Stimulated activated naive CD8-positive, alpha-beta T cell treated with anti-CD3 and anti-CD28 coated beads, Interleukin-15, amount 100 ng/mL, for 72 hours (primary cell): Measurements from ENCODE around the gene NDUFA11.

Experiments used
- ATAC-seq: fragments of 150-1000 bp; cut with Tn5 transposase; 2 replicates; pipeline ENCODE4 v1.10.0; 2021; ENCODE audit warnings: mild to moderate bottlenecking, moderate library complexity
- DNase-seq, 2 donors: peaks; one replicate each; pipeline ENCODE4 v3.0.0; 2021 to 2022
- H3K27ac Mint-ChIP-seq, 2 donors: one replicate each; pipeline ENCODE4 v1.8.0; 2022; ENCODE audit warnings: mild to moderate bottlenecking in 2 of 2, mixed read lengths in 2 of 2, moderate library complexity in 2 of 2
- H3K27me3 Mint-ChIP-seq: one replicate; pipeline ENCODE4 v1.8.0; 2022; ENCODE audit warnings: mixed read lengths
- H3K4me1 Mint-ChIP-seq: one replicate; pipeline ENCODE4 v1.8.0; 2022; ENCODE audit warnings: mild to moderate bottlenecking, mixed read lengths
- H3K4me3 Mint-ChIP-seq, 2 donors: one replicate each; pipeline ENCODE4 v1.8.0; 2022; ENCODE audit warnings: mild to moderate bottlenecking in 2 of 2, mixed read lengths in 2 of 2, moderate library complexity in 1 of 2
- H3K9me3 Mint-ChIP-seq, 2 donors: one replicate each; pipeline ENCODE4 v1.8.0; 2022; ENCODE audit warnings: mixed read lengths in 2 of 2

Gene NDUFA11

DNA sequence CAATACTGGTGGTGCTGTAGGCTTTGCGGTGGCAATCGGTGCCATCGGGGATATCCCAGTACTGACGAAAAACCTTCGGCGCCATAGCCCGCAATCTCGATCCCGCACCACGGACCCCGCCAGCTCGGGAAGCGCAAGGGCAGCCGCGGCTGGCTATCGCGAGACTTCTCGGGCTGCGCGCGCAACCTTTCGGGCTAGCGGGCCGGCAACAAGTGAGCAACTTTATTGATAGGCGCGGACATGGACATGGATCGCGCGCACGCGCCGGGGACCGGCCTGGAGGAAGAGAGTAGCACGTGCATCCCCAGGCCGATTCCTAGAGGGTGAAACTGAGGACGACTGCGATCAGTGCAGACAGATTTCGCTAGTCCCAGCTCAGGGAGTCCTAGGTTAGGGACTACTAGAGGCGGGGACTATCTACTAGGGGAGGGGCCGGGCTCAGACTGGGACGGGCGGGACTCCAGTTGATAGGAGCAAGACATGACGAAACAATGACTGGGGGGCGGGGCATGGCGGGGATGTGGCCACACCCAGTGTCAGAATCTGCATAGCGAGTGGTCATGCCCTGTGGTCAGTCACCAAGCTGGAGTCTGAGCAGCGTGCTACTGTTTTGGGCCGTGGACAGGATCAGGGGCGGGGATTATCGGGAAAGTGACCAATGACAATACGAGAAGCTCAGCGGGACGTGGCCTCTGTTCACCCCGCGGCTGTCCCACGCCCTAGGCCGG, at the start of gene NDUFA11:
NDUFA11 (minus strand) TSS at position 167 of the 728 bp plus-strand sequence; CDS start at position 85, 82 bp downstream.
- Mint-ChIP-seq H3K27ac (peak within 1 kb of the TSS; percentile 99 to 100), H3K9me3 (no peaks in the 10 kb centered on the region), H3K4me1 (peaks cover 66% of the 10 kb centered on the region), H3K4me3 (peak within 1 kb of the TSS; percentile 98 to 99), H3K27me3 (no peaks in the 10 kb centered on the region)
- DNase-seq = peak; percentile 97 to 98
- ATAC-seq = peak; percentile 65

DNA sequence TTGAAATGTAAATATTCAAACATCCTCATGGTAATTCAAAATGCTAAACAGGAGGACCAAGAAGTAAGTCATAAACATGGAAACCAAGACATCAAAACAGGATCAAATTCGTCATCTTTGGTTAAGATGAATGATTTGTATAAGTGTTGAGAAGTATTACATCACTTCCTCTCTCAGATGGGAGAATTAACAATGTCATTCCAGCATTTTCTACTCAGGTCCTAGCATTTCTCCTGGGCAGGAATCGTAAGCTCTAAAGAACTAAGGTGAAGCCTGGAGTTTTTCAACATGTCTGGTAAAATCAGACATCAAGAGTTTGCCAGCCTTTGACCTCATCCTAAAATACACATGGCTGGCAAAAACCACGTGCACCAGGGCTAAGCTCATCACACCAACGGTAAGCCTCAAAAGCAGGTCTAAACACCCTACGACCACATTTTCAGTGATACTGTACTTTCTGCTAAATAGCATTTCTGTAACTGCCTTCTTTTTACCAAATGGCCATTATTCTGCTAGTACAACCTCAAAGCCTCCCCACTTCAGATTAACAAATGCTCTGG, 49.5 kb upstream of the NDUFA11 start:
- peak; percentile 47 for ATAC-seq
- Mint-ChIP-seq H3K27me3 (no peaks in the 10 kb centered on the region), H3K4me3 (peak overlapping the region; percentile 75 to 78), H3K27ac (peak overlapping the region; percentile 95 to 99), H3K4me1 (peaks cover 100% of the 10 kb centered on the region), H3K9me3 (no peaks in the 10 kb centered on the region)
- DNase-seq = peak in 1 of 2 donors; percentile 39

DNA sequence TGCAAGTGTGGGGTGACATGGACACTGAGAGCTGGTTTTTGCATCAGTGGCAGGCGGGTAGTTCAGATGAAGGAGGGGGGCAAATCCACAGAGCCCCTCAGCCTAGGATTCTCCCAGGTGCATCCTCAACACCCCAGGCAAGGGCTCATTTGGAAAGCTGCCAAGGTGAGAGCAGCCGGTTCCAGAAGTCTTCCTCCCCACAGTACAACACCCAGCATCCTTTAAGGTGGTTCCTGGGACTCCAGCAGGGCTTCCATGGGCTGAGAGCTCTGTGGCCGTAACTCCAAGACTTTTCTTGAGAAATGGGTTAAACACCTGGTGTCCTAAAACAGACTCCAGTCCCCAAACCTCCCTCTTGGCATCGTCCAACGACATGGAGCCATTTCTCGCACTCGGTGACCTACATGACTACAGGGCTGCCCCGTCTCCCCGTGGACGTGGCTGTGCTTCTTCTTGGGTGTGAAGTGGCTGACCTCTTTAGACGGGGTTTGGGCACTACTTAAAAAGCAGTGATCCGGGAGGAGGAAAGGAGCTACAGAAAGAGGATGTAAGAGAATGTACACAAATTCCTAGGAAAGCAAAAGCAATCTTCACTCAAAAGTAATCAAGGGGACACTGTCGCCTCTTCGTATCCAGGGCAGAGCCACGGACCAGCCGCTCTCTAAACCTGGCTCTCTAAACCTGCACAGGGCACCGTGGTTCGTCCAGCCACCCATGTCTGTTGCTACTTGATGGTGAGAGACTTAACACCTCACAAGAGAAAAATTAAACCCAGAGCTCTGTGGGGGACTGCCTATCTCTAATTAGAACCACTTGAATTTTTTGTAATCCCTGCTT, 48.8 kb upstream of the NDUFA11 start:
- H3K4me1 Mint-ChIP-seq = peaks cover 100% of the 10 kb centered on the region
- H3K9me3 Mint-ChIP-seq = no peaks in the 10 kb centered on the region
- ATAC-seq = no peak
- H3K4me3 Mint-ChIP-seq = peak overlapping the region; percentile 75 to 78
- H3K27ac Mint-ChIP-seq = peak overlapping the region; percentile 95 to 99
- no peak for DNase-seq
- H3K27me3 Mint-ChIP-seq = no peaks in the 10 kb centered on the region

DNA sequence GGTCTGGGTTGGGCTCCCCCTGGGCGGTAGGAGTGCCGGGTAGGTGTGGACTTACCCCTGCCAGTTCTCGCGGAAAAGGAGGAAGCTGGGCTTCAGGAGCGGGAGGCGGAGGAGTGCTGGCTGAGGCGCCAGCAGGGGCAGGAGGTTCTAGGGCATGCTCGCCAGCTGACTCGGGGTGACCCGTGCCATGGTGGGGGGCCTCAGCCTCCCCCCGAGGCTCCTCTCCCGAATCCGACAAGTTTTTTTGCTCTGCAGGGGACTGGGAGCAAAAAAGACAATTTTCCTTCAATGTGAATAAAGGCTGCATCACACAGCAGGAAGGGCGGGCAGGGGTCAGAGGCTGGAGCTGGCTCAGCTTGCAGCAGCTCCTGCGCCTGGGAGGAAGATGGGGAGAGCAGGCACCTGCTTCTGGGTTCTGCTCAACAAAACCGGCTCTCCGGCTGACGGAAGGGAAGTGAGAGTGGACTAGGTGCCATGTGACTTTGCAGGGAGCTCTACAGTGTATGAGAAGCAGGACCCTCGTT, 47.8 kb upstream of the NDUFA11 start:
- ATAC-seq (no peak), DNase-seq (no peak)
- Mint-ChIP-seq H3K9me3 (no peaks in the 10 kb centered on the region), H3K27ac (peak overlapping the region; percentile 95 to 99), H3K4me3 (peak overlapping the region; percentile 42 to 65), H3K27me3 (no peaks in the 10 kb centered on the region), H3K4me1 (peaks cover 100% of the 10 kb centered on the region)

DNA sequence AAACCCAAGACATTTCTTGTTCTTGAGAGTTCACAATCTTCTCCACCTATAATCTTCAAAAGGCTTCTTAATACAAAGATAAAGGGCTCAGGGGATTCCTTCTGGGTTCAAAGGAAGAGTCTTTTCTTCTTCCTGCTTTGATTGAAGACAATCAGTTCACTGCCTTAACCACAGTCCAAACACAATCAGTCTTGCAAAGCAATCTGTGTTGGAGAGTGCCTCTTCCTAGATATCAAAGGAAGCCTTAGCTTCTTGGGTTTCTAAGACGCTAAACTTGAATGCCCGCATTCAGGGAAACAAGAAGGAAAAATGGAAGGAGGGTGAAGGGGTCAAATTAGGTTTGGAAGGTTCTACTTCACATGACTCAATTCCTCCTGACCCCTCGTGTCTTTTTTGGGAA, 47.2 kb upstream of the NDUFA11 start:
- no peak for DNase-seq
- no peaks in the 10 kb centered on the region for H3K27me3 Mint-ChIP-seq
- peaks cover 100% of the 10 kb centered on the region for H3K4me1 Mint-ChIP-seq
- H3K9me3 Mint-ChIP-seq = no peaks in the 10 kb centered on the region
- H3K27ac Mint-ChIP-seq = peak overlapping the region; percentile 66 to 93
- peak overlapping the region; percentile 65 to 83 for H3K4me3 Mint-ChIP-seq
- ATAC-seq = no peak

DNA sequence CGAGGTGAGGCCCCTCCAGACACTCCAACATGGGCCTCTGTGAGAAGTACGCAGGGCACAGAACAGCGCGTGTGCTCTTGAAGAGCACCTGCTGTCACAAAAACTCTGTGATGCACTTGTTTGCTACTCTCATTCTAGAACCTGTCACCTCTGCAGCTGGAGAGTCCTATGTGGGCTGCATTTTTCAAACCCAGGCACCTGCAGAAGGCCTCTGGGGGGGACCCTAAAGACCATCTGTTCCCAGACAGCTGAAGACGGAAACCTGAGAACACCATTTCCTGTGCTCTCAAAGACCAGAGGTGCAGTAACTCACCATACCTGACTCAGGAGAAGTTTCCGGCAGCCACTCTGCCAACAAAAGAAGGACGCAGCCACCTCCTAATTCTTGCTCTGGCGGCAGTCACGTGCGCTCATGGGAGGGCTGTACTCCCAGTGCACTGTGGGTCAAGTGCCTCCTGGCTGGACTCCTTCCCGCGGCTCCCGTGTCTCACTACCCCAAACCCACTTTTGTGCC, 46.3 kb upstream of the NDUFA11 start:
- peaks cover 100% of the 10 kb centered on the region for H3K4me1 Mint-ChIP-seq
- no peaks in the 10 kb centered on the region for H3K27me3 Mint-ChIP-seq
- DNase-seq (peak; percentile 26 to 43), ATAC-seq (peak; percentile 67)
- H3K9me3 Mint-ChIP-seq = no peaks in the 10 kb centered on the region
- H3K4me3 Mint-ChIP-seq = peak overlapping the region; percentile 65 to 83
- H3K27ac Mint-ChIP-seq = peak overlapping the region; percentile 96 to 98

DNA sequence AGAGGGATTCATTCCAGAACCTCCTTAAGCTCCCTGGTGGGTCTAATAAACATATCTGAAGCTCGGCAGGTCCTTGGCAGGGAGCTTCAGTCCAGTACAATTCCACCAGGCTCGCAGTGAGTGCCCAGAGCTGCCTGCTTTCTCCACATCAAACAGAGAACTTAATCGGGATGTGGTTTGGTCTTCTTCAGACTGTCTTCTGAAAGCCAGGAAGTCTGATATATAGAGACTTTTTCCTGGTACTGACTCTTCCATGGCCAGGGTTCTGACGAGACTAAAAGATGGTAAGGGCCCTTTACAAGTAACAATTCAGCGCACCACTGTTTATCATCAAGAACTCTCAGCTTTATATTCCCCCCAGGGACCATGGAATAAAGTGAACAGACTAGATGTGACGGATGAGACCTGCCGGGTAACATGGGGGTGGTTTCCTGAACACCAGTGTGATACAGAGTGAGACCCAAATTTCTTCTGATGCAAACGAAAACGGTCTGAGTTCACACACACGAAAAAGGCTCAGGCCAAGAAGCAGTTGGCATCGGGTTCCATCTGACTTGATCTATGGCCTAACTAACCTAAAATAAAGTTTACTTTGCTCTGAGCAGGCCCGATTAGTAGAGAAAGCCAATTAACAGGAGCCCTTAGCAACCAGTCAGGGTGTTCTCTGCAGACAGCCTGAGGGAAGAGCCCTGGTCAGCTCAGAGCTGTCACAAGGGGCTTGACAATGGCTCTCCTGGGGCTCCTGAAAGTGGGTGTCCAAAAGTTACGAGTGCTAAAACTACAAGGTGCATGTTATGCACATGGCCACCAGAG, 45.4 kb upstream of the NDUFA11 start:
- H3K27ac Mint-ChIP-seq = peak overlapping the region; percentile 96 to 98
- H3K4me3 Mint-ChIP-seq = peak overlapping the region; percentile 65 to 83
- H3K27me3 Mint-ChIP-seq = no peaks in the 10 kb centered on the region
- H3K4me1 Mint-ChIP-seq = peaks cover 100% of the 10 kb centered on the region
- H3K9me3 Mint-ChIP-seq = no peaks in the 10 kb centered on the region
- DNase-seq = peak in 1 of 2 donors; percentile 26
- peak; percentile 61 for ATAC-seq

DNA sequence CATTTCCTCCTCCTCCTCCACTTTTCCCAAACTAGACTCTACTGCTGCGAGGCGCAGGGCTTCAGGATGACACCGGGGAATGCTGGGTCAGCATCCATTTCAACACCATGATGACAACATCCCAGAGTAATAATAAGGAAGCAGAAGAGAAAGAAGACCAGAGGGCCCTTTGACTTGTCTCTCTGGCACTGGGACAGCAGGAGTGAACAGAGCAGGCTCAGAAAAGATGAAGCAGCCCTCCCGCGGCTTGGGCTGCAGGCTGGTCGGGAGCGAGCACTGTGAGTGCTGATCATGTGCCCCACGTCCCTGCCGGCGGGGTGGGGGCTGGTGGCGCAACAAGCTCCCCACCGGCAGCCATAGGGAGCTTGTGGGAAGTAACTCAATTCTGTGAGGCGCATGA, 43.8 kb upstream of the NDUFA11 start:
- H3K4me3 Mint-ChIP-seq = peak overlapping the region in 1 of 2 donors; percentile 54
- H3K4me1 Mint-ChIP-seq = peaks cover 94% of the 10 kb centered on the region
- ATAC-seq (no peak), DNase-seq (no peak)
- peak overlapping the region; percentile 68 to 69 for H3K27ac Mint-ChIP-seq
- no peaks in the 10 kb centered on the region for H3K9me3 Mint-ChIP-seq
- no peaks in the 10 kb centered on the region for H3K27me3 Mint-ChIP-seq

DNA sequence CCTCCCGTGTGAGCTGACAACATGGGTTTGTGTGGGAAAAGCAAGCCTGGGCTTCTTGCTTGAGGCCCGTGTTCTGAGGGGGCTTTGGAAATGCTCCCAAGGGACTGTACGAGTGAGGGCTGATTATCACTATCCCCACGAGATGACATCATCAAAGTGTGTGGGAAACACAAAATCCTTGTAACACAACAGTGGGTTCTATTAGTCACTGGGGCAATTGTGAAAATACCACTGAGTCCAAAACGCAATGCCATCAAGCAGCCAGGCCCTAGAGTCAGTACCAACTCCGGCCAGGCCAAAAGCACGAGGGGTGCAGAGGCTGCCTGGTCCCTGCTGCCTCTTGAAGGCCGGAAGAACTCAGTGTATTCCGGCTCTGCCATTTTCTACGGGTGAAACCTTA, 40.0 kb upstream of the NDUFA11 start:
- Mint-ChIP-seq H3K9me3 (no peaks in the 10 kb centered on the region), H3K27me3 (no peaks in the 10 kb centered on the region), H3K4me1 (peaks cover 56% of the 10 kb centered on the region), H3K27ac (peak overlapping the region; percentile 65 to 78), H3K4me3 (no peak overlapping the region)
- DNase-seq = no peak
- ATAC-seq = peak; percentile 33

DNA sequence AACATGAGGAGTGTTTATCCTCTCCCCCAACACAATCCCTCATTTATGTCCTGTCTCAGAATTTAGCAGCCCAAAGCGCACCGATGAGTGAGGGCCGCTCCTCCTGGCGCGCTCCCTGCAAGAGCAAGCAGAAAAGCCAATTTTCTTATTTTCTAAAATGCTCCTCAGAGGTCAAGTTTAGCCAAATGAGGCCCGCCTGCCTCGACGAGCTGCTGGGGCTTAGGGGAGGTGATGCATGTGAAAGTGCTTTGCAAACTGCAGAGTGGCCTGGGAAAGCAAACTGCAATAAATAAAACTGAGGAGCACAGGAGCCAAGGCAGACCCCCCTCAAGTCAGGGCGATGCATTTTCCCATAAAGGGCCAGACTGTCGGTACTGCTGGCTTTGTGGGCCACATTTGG, 39.5 kb upstream of the NDUFA11 start:
- Mint-ChIP-seq H3K4me3 (no peak overlapping the region), H3K4me1 (peaks cover 50% of the 10 kb centered on the region), H3K9me3 (no peaks in the 10 kb centered on the region), H3K27ac (no peak overlapping the region), H3K27me3 (no peaks in the 10 kb centered on the region)
- ATAC-seq (no peak), DNase-seq (no peak)

DNA sequence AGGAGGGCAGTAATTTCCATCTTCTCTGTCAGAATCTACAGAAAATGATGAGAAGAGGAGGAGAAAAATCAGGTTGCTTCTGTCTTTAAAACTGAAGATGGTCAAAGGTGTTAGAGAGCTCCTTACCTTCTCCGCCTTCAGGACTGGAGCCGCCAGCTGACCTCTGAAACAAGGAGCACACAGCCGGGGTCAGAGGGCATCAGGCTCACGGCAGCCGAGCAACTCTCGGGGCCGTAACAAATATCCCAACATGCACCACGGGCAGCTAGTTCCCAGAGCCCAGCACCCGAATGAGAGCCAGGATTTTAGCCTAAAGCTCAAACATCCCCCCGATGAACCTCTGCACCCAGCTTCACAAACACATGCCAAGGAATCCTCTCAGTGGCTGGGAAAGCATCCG, 38.1 kb upstream of the NDUFA11 start:
- DNase-seq (no peak), ATAC-seq (no peak)
- no peaks in the 10 kb centered on the region for H3K9me3 Mint-ChIP-seq
- H3K27me3 Mint-ChIP-seq = no peaks in the 10 kb centered on the region
- H3K4me3 Mint-ChIP-seq = no peak overlapping the region
- no peak overlapping the region for H3K27ac Mint-ChIP-seq
- peaks cover 36% of the 10 kb centered on the region for H3K4me1 Mint-ChIP-seq

DNA sequence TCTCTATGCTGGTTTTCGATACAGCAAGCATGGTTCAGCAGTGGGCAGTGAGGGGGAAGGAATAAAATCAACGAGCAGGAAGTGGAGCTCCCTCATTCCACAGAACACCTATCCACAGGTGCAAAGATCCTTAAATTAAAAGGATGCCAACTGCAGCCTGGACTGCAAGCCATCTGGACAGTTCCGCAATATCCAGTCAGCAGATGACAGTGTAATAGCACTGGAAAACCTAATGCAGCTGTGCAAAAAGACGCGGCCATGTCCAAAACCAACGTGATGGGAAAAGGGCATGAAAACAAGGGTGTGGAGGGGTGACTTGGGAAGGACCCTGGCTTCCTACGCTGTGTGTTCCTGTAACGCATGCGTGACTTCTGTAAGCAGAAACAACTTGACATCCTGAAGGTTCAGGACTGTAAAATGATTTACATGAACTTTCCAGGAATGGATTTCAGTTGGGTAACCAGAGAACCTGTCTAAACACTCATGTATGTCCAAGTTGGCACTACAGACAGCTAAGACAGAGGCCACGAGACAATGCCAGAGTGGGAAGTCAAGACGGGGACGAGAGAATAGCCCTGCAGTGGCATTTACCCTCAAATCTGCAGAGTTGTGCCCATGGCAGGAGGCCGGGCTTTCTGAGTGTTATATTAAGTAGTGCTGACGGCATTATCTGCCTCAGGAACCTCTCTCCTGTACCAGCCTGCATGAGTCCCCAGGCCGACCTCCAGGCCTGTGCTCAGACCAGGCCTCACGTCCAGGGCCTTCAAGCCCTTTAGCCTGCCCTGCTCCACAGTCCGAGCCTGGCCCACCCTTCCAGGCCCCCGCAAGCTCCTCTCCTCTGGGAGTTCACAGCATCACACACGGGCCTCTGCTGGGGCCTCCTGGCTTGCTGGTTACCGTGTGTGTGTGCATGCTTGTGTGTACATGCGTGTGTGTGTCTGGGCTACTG, 36.9 kb upstream of the NDUFA11 start:
- H3K4me3 Mint-ChIP-seq = no peak overlapping the region
- no peaks in the 10 kb centered on the region for H3K9me3 Mint-ChIP-seq
- peaks cover 25% of the 10 kb centered on the region for H3K4me1 Mint-ChIP-seq
- DNase-seq = no peak
- H3K27me3 Mint-ChIP-seq = no peaks in the 10 kb centered on the region
- no peak for ATAC-seq
- peak overlapping the region in 1 of 2 donors; percentile 33 for H3K27ac Mint-ChIP-seq

DNA sequence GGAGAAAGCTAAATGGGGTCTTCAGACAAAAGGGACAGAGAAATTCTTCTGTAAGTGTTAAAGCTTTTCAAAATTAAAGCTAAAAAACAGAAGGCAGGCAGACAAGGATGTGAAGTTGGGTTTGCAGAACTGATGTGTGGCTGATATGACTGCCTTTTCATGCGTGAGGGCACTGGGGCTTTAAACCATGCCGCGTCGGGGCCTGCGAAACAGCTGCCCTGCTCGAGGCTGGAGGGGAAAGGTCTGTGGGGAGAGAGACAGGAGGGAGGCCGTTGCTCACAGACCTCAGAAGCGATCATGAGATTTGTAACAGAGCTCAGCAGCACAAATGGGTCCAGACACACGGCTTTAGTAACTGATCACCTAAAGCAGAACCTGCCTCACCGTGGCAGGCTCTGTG, 34.0 kb upstream of the NDUFA11 start:
- H3K27ac Mint-ChIP-seq = peak overlapping the region in 1 of 2 donors; percentile 69

DNA sequence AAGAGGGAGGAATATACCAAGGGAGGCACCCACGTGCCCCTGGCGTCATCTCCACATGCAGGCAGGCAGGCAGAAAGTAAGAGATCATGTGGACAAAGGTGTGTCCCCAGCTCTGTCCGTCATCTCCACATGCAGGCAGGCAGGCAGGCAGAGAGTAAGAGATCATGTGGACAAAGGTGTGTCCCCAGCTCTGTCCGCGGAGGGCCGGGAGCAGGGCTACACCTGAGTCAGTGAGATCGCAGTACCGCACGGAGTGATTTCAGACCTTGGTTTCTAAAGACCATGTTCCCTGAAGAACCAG, 32.7 kb upstream of the NDUFA11 start:
- Mint-ChIP-seq H3K4me1 (no peaks in the 10 kb centered on the region), H3K4me3 (no peak overlapping the region), H3K9me3 (no peaks in the 10 kb centered on the region), H3K27ac (peak overlapping the region in 1 of 2 donors; percentile 59), H3K27me3 (no peaks in the 10 kb centered on the region)
- ATAC-seq (no peak), DNase-seq (no peak)

More for the DNA sequence above, 34.0 kb upstream of the NDUFA11 start:
- H3K9me3 Mint-ChIP-seq = no peaks in the 10 kb centered on the region
- ATAC-seq (no peak), DNase-seq (no peak)
- H3K4me3 Mint-ChIP-seq = no peak overlapping the region
- no peaks in the 10 kb centered on the region for H3K27me3 Mint-ChIP-seq
- H3K4me1 Mint-ChIP-seq = no peaks in the 10 kb centered on the region
